Islet of Langerhans (tissue), 1 donor: Measurements from ENCODE around the gene CFAP74.

ENCODE experiments used
- FAIRE-seq: peaks from one replicate; lab custom pipeline; 2011; peaks lifted over from hg19 to GRCh38; lab: Jason Lieb, UNC

The CFAP74 gene

GRCh38 chr1:1969505-1969900 is 34.1 kb downstream of the CFAP74 start:
- no peak for FAIRE-seq

GRCh38 chr1:1968767-1969504 is 34.6 kb downstream of the CFAP74 start:
- no peak for FAIRE-seq

- no peak for FAIRE-seq
These were observed 35.7 kb downstream of the CFAP74 start for GRCh38 chr1:1967879-1968278.

GRCh38 chr1:1967151-1967550 is 36.4 kb downstream of the CFAP74 start:
- FAIRE-seq, result no peak

DNA sequence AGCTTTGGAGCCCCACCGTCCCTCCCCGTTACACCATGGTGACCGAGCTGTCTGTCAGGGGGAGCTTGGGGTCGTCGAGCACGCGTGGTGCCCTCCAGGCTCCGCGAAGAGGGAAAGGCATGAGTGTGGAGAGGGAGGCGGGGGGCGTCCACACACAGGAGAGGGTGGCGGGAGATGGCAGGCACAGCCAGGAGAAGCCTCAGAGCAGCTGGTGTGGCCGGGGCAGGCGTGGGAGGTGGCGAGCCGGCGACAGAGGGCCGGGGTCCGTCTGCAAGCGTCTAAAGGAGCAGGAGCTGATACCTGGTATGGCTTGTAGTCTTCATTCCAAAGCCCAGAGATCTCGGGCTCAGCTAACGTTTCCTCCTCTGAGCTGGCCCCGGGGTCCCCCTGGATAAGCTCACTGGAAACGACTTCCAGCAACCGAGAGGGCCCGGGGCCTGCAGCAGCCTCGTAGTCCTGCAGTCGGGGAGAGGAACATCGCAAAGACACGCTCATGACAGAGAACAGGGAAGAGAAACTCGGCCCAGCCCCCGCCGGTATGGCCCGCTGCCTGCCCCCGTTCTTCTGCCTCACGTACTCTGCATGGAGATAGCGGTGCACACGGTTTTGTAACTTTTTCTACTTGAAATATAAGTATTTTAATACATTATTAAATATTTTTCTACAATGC is 37.4 kb downstream of the CFAP74 start:
- no peak for FAIRE-seq

DNA sequence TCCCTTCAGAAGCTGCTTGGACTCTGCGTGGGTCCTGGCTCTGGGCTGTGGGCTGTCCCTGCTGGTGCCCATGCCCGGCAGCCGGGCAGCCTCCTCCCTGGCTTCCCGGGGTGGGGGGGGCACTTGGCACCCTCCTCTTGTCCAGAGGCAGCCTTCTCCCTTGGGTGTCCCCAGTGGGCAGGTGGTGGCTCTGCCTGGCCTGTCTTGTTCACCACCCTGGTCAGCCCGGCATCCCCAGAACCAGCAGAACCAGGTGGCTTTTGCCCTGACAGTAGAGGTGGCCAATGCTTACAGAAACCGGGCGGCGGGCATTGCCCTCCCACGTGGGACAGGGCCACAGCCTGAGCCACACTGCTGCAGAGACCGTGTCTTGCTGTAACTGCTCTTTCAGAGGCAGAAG is 38.0 kb downstream of the CFAP74 start:
- FAIRE-seq, result no peak

DNA sequence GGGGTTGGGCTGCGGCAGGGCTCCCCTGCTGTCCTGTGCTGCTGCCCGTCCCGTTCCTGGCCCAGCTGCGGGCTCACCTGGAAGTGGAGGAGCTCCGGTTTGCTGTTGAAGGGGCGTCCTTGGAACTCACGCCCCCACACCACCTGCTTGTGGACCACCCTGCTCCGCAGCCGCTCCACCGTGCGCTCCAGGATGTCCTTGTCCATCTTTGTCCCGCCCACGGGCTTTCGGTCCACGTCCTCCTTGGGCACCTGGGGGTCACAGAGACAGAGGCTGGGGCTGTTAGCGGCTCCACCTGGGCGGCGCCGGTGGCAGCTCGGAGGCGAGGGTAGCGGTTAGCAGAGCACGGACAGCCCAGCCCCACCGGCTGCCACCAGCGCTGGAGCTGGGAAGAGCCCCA is 38.8 kb downstream of the CFAP74 start:
- FAIRE-seq, result no peak

- FAIRE-seq, result no peak
These were observed 40.0 kb downstream of the CFAP74 start for GRCh38 chr1:1963570-1963969.

DNA sequence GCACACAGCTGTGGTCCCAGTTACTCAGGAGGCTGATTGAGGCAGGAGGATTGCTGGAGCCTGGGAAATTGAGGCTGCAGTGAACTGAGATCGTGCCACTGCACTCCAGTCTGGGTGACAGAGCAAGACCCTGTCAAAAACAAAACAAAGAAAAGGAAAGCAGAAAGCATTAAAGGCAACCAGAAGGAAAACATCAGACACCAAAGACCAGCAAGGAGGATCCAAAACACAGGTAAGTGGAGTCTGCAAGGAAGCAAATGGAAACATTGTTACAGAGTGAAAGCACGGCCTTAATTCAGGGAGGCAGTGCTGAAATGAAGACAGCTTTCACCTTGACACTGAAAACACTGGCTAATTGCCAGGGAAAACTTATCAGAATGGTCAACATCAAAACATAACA is 40.8 kb downstream of the CFAP74 start:
- FAIRE-seq, result no peak

DNA sequence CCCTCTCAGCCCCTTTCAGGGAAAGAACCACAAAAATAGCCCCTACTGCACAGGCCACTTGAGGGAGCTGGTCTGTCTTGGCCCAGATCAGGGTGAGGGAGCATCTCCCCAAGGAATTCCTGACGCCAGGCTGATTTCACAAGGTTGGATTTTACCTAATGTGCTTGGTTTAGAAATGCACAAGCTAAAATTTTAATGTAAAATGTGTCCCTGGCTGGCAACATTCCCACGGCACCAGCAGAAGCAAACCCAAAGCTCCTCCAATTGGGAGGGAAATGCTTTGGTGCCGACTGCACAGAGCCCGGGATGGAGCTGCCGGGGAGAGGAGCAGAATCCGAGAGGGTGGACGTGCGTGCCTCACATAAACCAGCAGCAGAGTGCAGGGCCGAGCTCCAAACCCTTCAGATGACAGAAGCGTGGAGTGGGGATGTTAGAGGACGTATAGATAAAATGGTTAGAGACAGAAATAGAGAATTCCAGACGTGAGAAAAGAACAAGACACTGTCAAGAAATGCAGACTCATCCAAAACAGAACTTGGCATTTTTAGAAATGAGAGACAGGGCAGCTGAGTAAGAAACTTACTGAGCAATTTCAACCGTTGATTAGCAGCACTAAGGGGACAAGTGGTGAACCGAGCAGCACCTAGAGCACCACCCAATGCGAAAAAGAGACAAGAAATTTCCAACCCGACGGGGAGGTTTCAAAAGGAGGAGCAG is 42.9 kb downstream of the CFAP74 start:
- no peak for FAIRE-seq

GRCh38 chr1:1959840-1960479 is 43.6 kb downstream of the CFAP74 start:
- no peak for FAIRE-seq

- FAIRE-seq, result no peak
These were observed 44.1 kb downstream of the CFAP74 start for GRCh38 chr1:1959459-1959839.

- FAIRE-seq, result no peak
These were observed 45.5 kb downstream of the CFAP74 start for GRCh38 chr1:1958071-1958541.

DNA sequence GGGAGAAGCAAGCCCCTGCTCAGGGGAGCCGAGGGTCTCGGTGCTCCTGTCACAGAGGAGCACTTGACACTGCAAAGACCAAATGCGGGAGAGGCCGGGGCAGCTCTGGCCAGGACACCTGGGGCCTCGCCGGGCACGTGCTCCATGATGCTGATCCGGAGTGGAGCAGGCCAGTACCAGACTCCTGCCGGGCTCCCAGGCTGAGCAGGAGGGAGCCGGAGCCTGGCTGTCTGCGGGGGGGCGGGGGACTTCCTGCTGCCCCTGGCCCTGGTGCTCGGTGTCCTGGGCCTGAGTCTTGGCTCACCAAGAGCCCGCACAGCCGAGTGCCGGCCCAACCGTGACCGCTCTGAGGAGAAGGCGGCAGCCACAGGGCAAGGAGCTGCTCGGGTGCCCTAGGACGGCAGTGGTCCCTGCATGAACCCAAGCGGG is 46.0 kb downstream of the CFAP74 start:
- FAIRE-seq, result no peak

DNA sequence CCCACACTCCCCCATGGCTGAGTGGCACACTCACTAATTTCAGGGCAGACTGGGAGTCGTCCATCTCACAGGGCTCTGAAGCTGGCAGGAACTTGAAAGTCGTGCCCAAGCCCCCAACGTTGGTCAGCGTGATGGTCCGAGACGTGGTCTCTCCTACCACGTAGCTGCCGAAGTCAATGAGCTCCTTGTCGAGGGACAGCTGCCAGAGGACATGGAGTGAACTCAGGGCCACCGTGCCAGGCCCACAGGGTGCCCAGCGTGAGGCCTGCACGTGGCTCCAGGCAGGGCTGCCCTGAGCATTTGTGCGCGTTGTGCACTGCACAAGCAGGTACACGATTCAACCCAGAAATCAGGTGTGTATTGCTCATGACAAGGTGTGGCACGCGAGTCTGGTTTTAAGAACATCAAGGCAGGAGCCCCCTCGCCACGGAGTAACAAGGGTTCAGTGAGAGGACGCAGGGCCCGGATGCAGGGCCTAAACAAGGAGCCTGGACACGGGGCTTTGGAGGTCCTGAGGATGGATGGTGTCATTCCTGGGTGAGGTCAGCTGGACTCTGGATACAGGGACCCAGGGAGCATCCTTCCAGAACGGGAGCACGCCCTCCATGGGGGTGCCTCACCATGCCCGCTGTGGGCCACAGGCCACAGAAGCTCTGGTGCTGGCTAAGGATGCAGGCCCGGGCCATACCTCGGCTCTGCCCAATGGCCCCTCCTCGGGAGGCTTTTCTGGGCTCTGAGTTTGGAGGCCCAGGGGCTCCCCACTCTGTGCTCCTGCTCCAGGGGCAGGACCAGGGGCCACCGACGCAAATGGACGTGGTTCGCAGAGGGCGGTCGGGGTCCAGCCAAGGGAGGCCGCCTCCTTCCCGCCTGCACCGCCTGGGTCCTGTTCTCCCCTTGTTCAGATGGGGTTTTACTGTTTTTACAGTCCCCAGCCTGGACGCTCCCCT is 46.7 kb downstream of the CFAP74 start:
- FAIRE-seq, result no peak

- FAIRE-seq, result no peak
These were observed 47.5 kb downstream of the CFAP74 start for GRCh38 chr1:1956101-1956500.

- FAIRE-seq, result no peak
These were observed 47.9 kb downstream of the CFAP74 start for GRCh38 chr1:1955621-1956094.

GRCh38 chr1:1954831-1955441 is 48.6 kb downstream of the CFAP74 start:
- FAIRE-seq, result no peak

- FAIRE-seq, result no peak
These were observed 49.6 kb downstream of the CFAP74 start for GRCh38 chr1:1954015-1954414.

DNA sequence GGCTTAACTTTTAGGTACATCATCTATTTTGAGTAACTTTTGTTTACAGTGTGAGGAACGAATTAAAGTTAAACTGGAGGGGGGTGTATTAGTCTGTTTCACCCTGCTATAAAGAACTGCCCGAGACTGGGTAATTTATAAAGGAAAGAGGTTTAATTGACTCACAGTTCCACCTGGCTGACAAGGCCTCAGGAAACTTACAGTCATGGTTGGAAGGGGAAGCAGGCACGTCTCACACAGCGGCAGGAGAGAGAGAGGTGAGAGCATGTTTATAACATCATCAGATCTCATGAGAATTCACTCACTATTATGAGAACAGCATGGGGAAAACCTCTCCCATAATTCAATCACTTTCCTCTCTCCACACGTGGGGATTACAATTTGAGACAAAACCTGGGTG is 52.6 kb downstream of the CFAP74 start:
- FAIRE-seq, result no peak

GRCh38 chr1:1948783-1949182 is 54.8 kb downstream of the CFAP74 start:
- no peak for FAIRE-seq
